Jurkat, Clone E6-1 (cell line): ENCODE results near the gene NFE2L2.
"Not testable (repeated sequence)": the region's sequence is repeated elsewhere in the genome, so short reads cannot be mapped to it uniquely, and the experiment has no call there.

Experiments used
- DNase-seq: peaks from one replicate; pipeline ENCODE4 v3.0.0-alpha.2; 2011; ENCODE audit warnings: low read depth, low spot score
- H3K4me3 ChIP-seq: 2 replicates; pipeline ENCODE4 v1.5.1; 2011; ENCODE audit warnings: mild to moderate bottlenecking, low read length, control low read depth, moderate library complexity

The NFE2L2 gene

DNA sequence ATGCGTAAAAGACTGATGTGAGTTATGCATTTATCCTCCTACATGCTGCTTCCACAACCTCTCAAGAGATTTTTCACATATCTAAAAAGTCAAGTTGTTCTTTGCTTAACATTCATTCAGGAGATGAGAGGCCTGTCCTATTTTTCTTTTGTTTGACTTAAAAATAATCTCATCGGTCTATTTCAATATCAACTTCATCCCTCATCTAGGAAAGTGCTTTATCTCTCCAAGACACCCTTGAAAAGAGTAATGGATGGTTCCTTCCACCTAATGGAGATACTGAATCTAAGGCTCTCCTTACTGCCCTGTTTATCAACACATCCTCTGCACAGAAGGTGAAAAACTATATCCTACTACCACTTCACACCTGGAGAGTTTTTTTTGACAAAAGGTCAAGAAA, 2.4 kb downstream of the NFE2L2 start:
- no peak for DNase-seq
- no peak overlapping the region for H3K4me3 ChIP-seq

DNA sequence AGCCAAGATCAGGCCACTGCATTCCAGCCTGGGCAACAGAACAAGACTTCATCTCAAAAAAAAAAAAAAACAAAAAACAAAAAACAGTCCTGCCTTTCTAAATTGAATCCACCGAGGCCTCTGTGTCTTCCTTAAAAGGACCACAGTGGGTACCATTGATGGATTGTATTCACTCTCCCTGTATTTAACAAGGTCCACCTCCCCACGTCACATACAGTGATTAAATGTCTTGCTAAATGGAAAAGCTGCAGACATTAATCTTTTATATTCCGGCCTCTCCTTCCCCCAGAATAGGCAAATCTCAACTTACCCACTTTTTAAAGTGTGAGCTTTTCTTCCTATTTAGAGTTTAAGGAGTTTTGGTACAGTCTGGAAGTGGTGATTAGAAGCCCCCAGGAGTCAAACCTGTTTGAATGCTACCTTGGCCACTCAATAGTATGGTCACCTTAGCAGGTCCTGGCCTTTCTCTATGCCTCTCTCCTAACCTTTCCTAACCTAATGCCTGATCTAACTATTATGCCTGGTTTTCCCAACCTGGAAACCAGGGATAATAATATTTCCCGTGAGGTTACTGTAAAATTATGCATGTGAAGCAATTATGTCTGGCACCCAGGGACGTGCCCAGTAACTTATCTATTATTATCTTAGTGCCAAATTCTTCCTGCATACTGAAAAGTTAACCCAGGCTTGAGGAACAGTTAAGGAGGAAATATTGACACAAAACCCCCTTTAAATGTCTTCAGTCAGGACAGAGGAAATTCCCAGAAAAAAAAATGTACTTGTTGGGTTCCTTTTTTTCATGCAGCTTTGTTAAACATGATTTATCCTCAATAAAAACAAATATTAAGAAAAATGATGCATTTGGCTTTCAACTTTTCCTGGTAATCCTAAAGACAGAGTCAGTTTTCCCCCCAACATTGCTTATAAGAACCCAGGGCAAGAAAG, 3.1 kb downstream of the NFE2L2 start:
- no peak overlapping the region for H3K4me3 ChIP-seq
- no peak for DNase-seq

DNA sequence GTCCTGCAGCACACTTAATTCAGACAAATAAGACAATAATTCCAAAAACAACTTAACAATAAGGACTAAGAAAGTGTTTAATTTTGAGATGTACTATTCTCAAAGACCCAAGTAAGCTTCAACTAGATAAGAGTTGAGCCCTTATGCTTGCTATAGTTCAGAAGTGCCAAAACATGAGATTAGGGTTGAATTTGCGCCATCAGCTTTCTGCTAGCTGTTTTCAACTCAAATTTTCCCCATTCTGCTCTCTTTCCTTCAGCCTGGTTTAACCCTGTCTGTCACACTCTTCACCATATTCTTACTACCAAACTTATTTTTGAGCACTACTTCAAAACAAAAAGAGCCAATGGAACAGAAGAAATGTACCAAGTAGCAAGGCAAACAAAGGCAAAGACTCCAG, 4.1 kb downstream of the NFE2L2 start:
- no peak overlapping the region for H3K4me3 ChIP-seq
- no peak for DNase-seq

GRCh38 chr2:177258059-177258458, 6.5 kb downstream of the NFE2L2 start:
- H3K4me3 ChIP-seq = no peak overlapping the region
- no peak for DNase-seq

DNA sequence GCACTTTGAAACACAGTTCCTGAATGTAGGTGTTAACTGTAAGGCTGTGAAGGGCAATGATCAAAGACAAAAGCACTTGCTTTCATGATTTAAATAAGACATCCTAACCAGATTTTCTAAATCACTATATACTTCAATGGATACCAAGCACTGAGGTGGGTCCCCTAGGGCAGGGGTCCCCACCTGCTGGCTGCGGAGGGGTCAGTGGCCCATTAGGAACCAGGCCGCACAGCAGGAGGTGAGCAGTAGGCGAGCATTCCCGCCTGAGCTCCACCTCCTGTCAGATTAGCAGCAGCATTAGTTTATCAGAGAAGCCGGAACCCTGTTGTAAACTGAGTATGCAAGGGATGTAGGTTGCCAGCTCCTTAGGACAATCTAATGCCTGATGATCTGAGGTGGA, 7.1 kb downstream of the NFE2L2 start:
- DNase-seq = no peak
- H3K4me3 ChIP-seq = no peak overlapping the region

DNA sequence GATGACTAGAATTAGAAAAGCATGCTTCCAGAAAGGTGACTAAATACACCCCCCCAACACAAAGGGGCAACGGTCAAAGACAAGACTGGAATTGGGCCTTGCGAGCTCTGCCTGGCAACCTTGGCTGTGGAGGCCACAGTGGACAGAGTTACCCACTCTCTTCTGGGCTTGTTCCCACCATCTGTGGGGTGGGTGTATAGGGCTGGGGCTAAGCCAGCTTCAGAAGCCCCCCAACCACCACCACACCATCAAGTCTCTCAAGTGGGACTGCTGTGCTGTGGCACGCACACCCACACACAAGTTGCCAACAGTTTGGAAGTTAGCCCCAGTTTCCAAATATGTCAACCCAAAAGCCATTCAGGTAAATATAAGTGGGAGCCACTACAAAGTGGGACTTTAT, 7.8 kb downstream of the NFE2L2 start:
- no peak overlapping the region for H3K4me3 ChIP-seq
- DNase-seq = no peak

DNA sequence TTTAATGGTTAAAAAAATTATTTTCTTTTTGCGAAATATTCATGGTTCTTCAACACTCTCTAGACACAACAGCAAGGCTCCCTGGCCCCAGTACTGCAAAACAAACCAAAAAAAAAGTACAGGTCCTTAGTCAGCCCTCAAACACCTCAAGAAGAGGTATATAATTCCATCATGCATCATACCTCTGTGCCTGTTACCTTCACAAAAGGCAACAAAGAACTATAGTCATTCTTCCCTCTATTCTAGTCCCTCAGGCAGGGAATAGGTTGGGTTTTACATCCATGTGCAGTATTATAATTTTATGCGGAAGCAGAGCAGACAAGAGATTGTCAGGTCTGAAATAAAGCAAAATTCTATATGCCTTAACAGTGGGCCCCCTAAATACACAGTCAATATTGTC, 8.5 kb downstream of the NFE2L2 start:
- no peak for DNase-seq
- H3K4me3 ChIP-seq = no peak overlapping the region

- H3K4me3 ChIP-seq = no peak overlapping the region
- DNase-seq = no peak
Measured at GRCh38 chr2:177255227-177255601, 9.3 kb downstream of the NFE2L2 start.

DNA sequence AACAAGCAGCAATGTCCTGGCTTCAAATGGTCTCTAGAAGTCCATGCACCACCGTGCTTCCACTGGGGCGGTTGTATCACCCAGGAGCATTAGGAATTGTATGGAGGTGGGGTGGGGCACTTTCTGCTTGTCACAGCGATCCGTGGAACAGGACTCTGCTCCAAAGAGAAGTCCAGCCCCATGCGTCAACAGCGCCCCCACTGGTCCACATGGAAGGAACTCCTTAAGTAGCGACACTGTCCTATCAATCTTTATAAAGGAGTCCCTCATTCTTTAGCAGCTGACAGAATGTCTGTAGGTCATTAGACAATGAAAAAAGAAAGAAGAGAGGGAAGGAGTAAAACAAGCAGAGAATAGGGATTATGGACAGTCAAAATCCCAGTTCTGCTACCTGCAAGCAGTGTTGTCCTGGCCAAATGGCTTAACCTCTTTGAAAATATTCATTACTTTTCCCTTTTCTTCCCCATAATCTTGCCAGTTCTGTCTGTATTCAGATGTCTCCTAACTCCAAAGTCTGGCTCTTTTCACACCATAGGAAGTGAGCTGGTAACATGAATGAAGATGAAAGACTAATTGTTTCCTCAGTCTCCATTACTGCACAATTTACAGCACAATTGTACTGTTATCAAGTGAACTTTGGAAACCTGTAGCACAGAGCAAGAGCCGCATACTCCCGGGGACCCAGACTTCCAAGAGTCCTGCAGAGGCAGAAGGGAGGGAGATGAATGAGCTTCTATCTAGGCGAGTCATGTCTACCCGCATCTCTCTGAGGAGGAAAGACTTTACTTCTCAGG, 9.9 kb downstream of the NFE2L2 start:
- no peak for DNase-seq

DNA sequence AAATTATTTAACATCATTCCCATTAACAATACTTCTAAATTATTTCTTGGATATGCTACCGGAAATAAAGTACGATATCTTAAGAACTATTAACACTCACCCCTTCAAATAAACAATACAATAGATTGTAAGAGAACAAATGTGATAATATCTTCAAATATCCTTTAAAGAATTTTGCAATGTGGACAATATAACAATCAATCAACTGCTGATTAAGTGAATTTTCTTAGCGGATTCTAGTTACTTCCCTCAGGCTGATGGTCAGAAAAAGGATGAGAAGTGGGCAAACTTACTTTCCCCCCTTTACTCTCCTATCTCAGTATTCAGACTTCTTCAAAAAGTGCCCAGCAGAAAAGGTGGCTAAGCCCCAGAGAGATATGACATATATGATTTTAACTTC, 10.8 kb downstream of the NFE2L2 start:
- no peak overlapping the region for H3K4me3 ChIP-seq
- no peak for DNase-seq

More for the DNA sequence above, 9.9 kb downstream of the NFE2L2 start:
- no peak overlapping the region for H3K4me3 ChIP-seq

DNA sequence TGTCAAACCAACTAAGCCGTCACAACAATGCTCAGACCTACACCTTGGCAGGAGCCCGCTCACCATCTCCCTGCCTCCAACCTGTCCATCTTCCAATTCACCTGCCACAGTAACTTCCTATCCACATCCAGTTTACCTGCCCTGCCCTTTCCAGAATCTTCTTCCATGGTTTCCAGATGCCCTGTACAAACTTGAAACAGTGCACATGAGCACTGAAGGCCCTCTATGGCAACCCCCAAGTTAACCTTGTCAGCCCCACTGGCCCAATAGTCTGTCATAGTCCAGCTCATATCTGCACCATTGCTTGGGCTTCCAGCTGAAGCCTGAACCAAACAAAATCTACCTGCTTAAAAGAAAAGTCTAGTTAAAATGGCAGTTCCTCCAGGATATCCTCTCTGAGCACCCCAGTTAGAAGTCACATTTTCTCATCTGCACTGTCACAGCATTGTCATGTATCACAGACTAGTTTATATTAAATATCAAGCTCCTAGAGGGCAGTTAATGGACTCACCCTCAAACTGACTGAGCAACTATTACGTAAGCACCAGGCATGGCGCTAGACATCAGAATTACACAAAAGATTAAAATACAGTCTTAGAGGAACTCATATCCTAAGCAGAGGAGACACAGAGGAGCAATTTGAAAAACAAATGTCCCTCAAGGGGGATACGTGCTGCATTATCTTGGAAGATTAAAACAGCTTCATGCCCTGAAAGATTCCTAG, 11.6 kb downstream of the NFE2L2 start:
- H3K4me3 ChIP-seq = no peak overlapping the region
- no peak for DNase-seq

DNA sequence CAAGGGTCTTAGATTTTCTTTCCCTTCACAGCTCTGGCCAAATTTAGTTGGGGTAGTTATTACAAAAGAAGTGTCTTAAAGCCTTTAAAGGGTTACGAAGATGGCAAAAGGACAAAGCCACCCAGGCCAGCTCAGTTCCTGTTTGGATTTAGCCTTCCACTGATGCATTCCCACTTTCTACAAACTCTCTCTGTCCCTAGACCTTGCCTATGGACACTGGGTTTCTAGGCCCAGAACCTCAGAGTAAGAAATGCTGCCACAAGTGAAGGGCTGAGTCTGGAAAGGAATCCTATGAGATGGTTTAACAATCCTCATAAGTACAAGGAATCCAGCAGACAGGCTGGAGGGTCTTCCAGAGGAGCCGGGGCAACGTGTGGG, 13.4 kb downstream of the NFE2L2 start:
- no peak overlapping the region for H3K4me3 ChIP-seq
- DNase-seq = no peak

GRCh38 chr2:177250461-177250860, 14.1 kb downstream of the NFE2L2 start:
- H3K4me3 ChIP-seq = no peak overlapping the region
- DNase-seq = no peak

DNA sequence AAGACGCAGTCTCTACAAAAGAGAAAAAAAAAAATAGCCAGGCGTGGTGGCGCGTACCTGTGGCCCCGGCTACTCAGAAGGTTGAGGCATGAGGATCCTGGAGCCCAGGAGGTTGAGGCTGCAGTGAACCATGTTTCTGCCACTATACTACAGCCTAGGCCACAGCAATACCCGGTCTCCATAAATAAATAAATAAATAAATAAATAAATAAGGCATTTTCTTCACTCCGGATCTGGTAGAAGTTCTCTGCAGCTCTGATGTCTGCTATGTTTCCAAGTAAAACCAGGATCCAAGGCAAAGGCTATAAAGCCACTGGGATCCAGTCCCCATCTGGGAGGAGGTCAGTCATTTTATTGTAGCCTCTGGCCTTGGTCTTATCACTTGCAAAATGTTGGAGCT, 15.5 kb downstream of the NFE2L2 start:
- no peak for DNase-seq
- no peak overlapping the region for H3K4me3 ChIP-seq

- no peak for DNase-seq
- no peak overlapping the region for H3K4me3 ChIP-seq
Measured at GRCh38 chr2:177247693-177248262, 16.7 kb downstream of the NFE2L2 start.

DNA sequence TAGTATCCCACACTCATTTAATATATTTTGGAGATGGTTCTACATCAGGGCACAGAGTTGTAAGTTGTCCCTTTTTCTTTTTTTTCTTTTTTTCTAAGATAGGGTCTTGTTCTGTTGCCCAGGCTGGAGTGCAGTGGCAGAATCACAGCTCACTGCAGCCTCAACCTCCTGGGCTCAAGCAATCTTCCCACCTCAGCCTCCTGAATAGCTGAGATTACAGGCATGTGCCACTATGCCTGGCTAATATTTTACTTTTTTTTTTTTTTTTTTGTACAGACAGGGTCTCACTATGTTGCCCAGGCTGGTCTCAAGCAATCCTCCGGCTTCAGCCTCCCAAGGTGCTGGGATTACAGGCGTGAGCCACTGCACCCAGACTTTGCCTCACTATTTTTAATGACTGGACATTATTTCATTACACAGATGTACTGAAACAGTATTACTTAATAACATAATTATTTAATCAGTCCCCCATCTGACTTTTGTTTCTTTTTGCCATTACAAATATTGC, 17.9 kb downstream of the NFE2L2 start:
- not testable (repeated sequence) for DNase-seq, H3K4me3 ChIP-seq

DNA sequence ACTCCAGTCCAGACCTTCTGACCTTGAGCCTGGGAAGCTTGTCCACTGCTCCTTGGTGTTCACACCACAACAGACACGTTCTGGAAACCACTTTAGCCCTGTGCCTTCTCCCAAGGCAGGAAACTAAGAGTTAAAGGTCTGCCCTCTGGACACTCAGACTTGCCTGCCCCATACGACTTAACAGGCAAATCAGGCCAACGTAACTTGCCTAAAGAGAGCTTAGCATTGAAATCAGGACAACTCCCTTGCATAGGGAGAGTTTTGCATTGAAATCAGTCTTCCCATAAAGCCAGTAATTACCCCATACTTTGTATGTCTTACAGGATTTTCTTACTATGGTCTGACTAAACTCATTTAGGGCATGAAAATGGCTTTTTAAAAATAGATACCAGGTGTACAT, 18.5 kb downstream of the NFE2L2 start:
- no peak overlapping the region for H3K4me3 ChIP-seq
- DNase-seq = no peak

- no peak overlapping the region for H3K4me3 ChIP-seq
- no peak for DNase-seq
Measured at GRCh38 chr2:177245010-177245422, 19.5 kb downstream of the NFE2L2 start.

DNA sequence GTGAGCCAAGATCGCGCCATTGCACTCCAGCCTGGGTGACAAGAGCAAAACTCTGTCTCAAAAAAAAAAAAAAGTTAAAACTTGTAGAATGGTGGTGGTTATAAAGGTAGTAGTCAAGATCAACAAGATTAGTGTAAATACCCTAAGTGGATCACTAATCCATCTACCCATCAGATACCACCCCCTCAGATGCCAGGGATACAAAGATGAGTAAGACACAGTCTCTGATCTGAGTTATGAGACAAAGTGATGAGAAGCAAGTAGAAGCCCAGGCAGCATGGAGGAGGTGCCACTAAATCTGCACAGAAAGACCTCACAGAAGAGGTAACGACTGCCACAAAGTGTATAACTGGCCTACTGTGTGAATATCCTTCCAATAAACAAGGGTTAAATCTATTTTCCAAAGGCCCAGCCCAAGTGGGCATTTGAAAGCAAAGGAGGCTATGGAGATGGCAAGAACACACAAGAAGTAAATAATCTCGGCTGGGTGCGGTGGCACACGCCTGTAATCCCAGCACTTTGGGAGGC, 20.2 kb downstream of the NFE2L2 start:
- DNase-seq = no peak
- no peak overlapping the region for H3K4me3 ChIP-seq
